HG03039 (cell line): ENCODE measurements around the gene ABTB1.

ENCODE experiments used
- ATAC-seq: cut with Tn5 transposase; IDR thresholded peaks from one replicate; pipeline ENCODE4 v1.9.1; 2021; ENCODE audit warnings: mild to moderate bottlenecking, moderate library complexity; ENCODE audit not compliant: unreplicated experiment

ABTB1 gene

GRCh38 chr3:127685708-127686511 lies 13.2 kb downstream of the ABTB1 start:
- ATAC-seq, result no peak

- ATAC-seq, result no peak
These were observed 13.8 kb downstream of the ABTB1 start for GRCh38 chr3:127686512-127686894.

- ATAC-seq, result no peak
These were observed 14.5 kb downstream of the ABTB1 start for GRCh38 chr3:127687228-127687737.

- no peak for ATAC-seq
These were observed 15.3 kb downstream of the ABTB1 start for GRCh38 chr3:127688022-127688415.

- no peak for ATAC-seq
These were observed 15.9 kb downstream of the ABTB1 start for GRCh38 chr3:127688416-127689265.

- ATAC-seq, result no peak
These were observed 16.6 kb downstream of the ABTB1 start for GRCh38 chr3:127689266-127689860.

- no peak for ATAC-seq
These were observed 17.4 kb downstream of the ABTB1 start for GRCh38 chr3:127690106-127690505.

- no peak for ATAC-seq
These were observed 18.2 kb downstream of the ABTB1 start for GRCh38 chr3:127690823-127691452.

- ATAC-seq, result no peak
These were observed 18.7 kb downstream of the ABTB1 start for GRCh38 chr3:127691489-127691888.

GRCh38 chr3:127691974-127692373 lies 19.2 kb downstream of the ABTB1 start:
- ATAC-seq, result no peak

GRCh38 chr3:127692501-127693335 lies 20.0 kb downstream of the ABTB1 start:
- ATAC-seq, result no peak

- no peak for ATAC-seq
These were observed 20.6 kb downstream of the ABTB1 start for GRCh38 chr3:127693336-127693843.

- no peak for ATAC-seq
These were observed 21.9 kb downstream of the ABTB1 start for GRCh38 chr3:127694467-127695215.

- no peak for ATAC-seq
These were observed 24.9 kb downstream of the ABTB1 start for GRCh38 chr3:127697551-127698240.

GRCh38 chr3:127698286-127698685 lies 25.5 kb downstream of the ABTB1 start:
- no peak for ATAC-seq

GRCh38 chr3:127698691-127699415 lies 26.1 kb downstream of the ABTB1 start:
- no peak for ATAC-seq

- no peak for ATAC-seq
These were observed 26.9 kb downstream of the ABTB1 start for GRCh38 chr3:127699416-127700300.
